Activated B cell treated with CpG ODN at 0.5 μM for 24 hours (primary cell): ENCODE data around the gene KAZN. TPM values are rescaled to one million over a fixed set of nuclear protein-coding genes. Genes with fewer than 3 reads are reported as not detected.

Experiments used
- ATAC-seq: fragments of 200-7000 bp; cut with Tn5 transposase; one replicate; pipeline ENCODE4 v1.10.0; 2021; ENCODE audit warnings: low read depth, mild to moderate bottlenecking, moderate library complexity
- CTCF ChIA-PET: fragments of 350-600 bp; sonication (Branson Sonifier 250); formaldehyde crosslinking; loops from one replicate; lab custom pipeline; 2021; ENCODE audit warnings: antibody characterized with exemption; lab: Charles Lee
- POLR2A ChIA-PET: fragments of 350-600 bp; sonication (Branson Sonifier 250); formaldehyde crosslinking; loops from one replicate; lab custom pipeline; 2021; ENCODE audit warnings: antibody characterized with exemption; lab: Charles Lee
- DNase-seq: peaks from one replicate; pipeline ENCODE4 v3.0.0; 2022
- H3K27ac Mint-ChIP-seq: one replicate; pipeline ENCODE4 v1.8.0; 2020; ENCODE audit warnings: mixed read lengths
- H3K27me3 Mint-ChIP-seq: one replicate; pipeline ENCODE4 v1.8.0; 2021; ENCODE audit warnings: mixed read lengths
- H3K36me3 Mint-ChIP-seq: one replicate; pipeline ENCODE4 v1.8.0; 2021; ENCODE audit warnings: low read depth, mixed read lengths
- H3K4me1 Mint-ChIP-seq: one replicate; pipeline ENCODE4 v1.8.0; 2021; ENCODE audit warnings: mixed read lengths
- H3K4me3 Mint-ChIP-seq: one replicate; pipeline ENCODE4 v1.8.0; 2020; ENCODE audit warnings: mild to moderate bottlenecking, mixed read lengths
- H3K9me3 Mint-ChIP-seq: one replicate; pipeline ENCODE4 v1.8.0; 2020; ENCODE audit warnings: mixed read lengths
- intact Hi-C: fragments of 100-400 bp; cut with micrococcal nuclease; formaldehyde crosslinking; loops from one replicate; pipeline ENCODE4 v1.15.1; 2024
- total RNA-seq: library from RNA; stranded (reverse); gene quantifications from 2 replicates; pipeline ENCODE4 v1.2.3, GENCODE V29; 2022
- TF ChIP-seq, protein P1 (sequence below): fragments of 200-600 bp; IDR thresholded peaks from one replicate; pipeline ENCODE4 v1.8.0; 2022; ENCODE audit warnings: antibody characterized with exemption, mild to moderate bottlenecking

KAZN gene
- total RNA-seq, 1 donor from 2014 or later: 0.73 TPM

DNA sequence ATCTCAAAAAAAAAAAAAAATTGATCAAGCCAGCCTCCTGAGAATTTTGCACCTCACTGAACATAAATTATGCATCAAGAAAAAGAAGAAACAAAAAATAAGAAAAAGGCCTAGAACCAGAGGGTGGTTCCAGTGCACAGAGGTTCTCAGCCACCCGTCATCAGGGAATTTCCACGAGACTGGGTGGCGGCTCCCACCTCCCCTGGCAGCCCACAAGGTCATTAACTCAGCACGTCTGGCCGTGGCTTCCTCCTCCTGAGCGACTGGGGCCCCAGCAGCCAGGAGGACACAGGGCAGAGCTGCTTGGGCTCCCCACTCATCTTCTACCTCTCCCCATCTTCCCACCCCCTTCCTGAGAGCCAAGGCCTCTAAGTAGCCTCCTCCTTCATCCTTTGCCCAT lies 539.3 kb downstream of the KAZN start:
- ChIA-PET CTCF (no interaction called here), POLR2A (no interaction called here)
- ATAC-seq (no peak), DNase-seq (no peak)
- no peaks in the 10 kb centered on the region for H3K9me3 Mint-ChIP-seq
- no peaks in the 10 kb centered on the region for H3K36me3 Mint-ChIP-seq
- intact Hi-C loops: no loop called here
- TF ChIP-seq, protein P1, sequence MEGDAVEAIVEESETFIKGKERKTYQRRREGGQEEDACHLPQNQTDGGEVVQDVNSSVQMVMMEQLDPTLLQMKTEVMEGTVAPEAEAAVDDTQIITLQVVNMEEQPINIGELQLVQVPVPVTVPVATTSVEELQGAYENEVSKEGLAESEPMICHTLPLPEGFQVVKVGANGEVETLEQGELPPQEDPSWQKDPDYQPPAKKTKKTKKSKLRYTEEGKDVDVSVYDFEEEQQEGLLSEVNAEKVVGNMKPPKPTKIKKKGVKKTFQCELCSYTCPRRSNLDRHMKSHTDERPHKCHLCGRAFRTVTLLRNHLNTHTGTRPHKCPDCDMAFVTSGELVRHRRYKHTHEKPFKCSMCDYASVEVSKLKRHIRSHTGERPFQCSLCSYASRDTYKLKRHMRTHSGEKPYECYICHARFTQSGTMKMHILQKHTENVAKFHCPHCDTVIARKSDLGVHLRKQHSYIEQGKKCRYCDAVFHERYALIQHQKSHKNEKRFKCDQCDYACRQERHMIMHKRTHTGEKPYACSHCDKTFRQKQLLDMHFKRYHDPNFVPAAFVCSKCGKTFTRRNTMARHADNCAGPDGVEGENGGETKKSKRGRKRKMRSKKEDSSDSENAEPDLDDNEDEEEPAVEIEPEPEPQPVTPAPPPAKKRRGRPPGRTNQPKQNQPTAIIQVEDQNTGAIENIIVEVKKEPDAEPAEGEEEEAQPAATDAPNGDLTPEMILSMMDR: no peak
- H3K4me1 Mint-ChIP-seq: no peaks in the 10 kb centered on the region
- H3K4me3 Mint-ChIP-seq: no peak overlapping the region
- peaks cover 42% of the 10 kb centered on the region for H3K27me3 Mint-ChIP-seq
- no peak overlapping the region for H3K27ac Mint-ChIP-seq

DNA sequence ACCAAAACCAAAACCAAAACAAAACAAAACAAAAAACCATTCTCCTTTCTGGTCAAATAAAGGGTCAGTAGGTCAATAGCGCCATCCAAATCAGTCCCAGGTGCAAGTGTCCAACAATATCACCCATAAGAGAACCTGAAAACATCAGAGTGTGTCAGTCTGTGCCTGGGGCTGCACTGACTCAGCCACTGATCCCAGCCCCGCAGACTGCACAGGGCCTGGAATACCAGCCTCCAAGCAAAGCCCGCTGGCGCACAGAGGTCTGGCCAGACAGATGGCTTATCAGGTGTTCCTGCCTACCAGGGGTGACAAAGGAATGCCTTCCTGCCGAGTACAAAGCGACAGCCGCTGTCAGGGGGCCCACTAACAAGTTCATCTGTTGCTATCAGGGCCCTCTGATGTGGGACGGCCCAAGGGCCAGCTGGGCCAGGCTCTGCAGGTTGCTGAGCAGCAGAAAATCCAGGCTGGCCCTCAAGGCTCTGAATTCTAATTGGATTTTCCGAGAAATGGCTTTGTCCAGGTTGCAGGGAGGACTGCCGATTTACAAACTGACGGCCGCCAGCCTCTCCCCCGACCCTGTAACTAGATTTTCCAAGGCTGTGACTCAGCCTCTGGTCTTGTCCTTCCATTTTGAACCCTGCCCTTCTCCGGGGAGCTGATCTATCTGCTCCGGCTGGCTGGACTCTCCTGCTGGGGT lies 541.3 kb downstream of the KAZN start:
- DNase-seq (no peak), ATAC-seq (no peak)
- Mint-ChIP-seq H3K36me3 (no peaks in the 10 kb centered on the region), H3K27ac (no peak overlapping the region), H3K9me3 (peaks cover 2% of the 10 kb centered on the region), H3K27me3 (peaks cover 38% of the 10 kb centered on the region), H3K4me3 (no peak overlapping the region), H3K4me1 (no peaks in the 10 kb centered on the region)
- TF ChIP-seq, protein P1: no peak
- ChIA-PET CTCF (interaction anchor here (0.6 kb wide), 1 partner anchor 1607 kb away, joined by 3 read pairs; no protein-coding TSS in a partner anchor), POLR2A (no interaction called here)
- intact Hi-C loops: no loop called here

DNA sequence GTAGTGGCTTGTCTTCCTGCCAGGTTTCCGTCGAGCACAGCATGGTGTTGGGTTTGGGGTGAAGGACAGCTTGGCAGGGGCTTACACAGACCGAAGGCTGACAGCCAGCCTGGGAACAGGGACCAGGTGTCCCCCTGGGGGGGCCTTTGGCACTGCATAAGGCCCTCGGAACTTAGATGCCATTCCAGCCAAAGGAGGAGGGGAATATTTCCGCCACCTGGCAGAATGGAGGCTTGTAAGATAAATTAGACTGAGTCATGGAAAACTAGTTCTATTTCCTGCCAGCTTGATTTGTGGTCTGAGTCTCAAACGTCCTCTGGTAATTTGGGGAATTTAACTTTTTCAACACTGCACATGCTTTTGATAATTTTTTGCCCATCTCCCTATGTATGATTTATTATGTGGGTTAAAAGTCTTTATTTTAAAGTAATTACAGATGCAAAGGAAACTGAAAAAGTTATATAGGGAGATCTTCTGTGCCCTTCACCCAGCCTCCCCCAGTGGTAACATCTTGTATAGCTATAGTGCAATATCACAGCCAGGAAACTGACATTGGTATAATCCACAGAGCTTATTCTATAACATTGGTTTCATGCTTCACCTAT lies 543.6 kb downstream of the KAZN start:
- H3K4me1 Mint-ChIP-seq: no peaks in the 10 kb centered on the region
- ChIA-PET CTCF (no interaction called here), POLR2A (no interaction called here)
- H3K9me3 Mint-ChIP-seq: peaks cover 2% of the 10 kb centered on the region
- no peak overlapping the region for H3K27ac Mint-ChIP-seq
- H3K36me3 Mint-ChIP-seq: no peaks in the 10 kb centered on the region
- no peak overlapping the region for H3K4me3 Mint-ChIP-seq
- peaks cover 21% of the 10 kb centered on the region for H3K27me3 Mint-ChIP-seq
- TF ChIP-seq, protein P1: no peak
- ATAC-seq (no peak), DNase-seq (no peak)
- intact Hi-C loops: no loop called here

GRCh38 chr1:15145327-15145726 lies 546.8 kb downstream of the KAZN start:
- H3K4me1 Mint-ChIP-seq: no peaks in the 10 kb centered on the region
- DNase-seq (no peak), ATAC-seq (no peak)
- TF ChIP-seq, protein P1: no peak
- peaks cover 2% of the 10 kb centered on the region for H3K9me3 Mint-ChIP-seq
- H3K27ac Mint-ChIP-seq: no peak overlapping the region
- no peak overlapping the region for H3K4me3 Mint-ChIP-seq
- POLR2A ChIA-PET: no interaction called here
- intact Hi-C loops: no loop called here
- CTCF ChIA-PET: no interaction called here
- H3K27me3 Mint-ChIP-seq: peaks cover 13% of the 10 kb centered on the region
- H3K36me3 Mint-ChIP-seq: no peaks in the 10 kb centered on the region

DNA sequence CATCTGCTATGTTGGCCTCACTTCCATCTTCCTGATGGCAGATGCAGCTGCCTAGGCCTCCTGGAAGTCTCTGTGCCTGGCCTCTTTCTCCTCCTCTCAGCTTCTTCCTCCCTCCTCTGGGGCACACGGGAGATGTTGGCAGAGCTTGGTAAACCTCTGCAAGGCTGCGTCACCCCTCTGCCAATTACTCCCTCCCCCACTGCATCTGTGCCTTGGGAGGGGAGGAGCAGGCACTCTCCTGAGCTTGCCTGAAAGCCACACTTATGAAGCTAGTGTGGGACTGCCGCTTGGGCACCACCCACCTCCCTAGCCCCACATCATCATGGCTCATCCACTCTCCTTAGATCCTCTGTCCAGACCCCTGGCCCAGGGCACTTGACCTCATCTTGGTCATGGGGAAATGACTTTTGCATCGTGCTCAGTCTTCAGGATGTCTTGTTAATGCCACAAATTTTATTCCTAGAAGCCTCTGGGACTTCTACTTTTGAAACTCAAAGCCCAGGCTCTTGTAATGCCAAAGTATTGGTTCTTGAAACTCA lies 547.7 kb downstream of the KAZN start:
- DNase-seq: no peak
- ATAC-seq: no peak
- TF ChIP-seq, protein P1: no peak
- POLR2A ChIA-PET: no interaction called here
- CTCF ChIA-PET: no interaction called here
- no peak overlapping the region for H3K4me3 Mint-ChIP-seq
- intact Hi-C loops: no loop called here
- H3K27ac Mint-ChIP-seq: no peak overlapping the region
- H3K4me1 Mint-ChIP-seq: no peaks in the 10 kb centered on the region
- peaks cover 16% of the 10 kb centered on the region for H3K27me3 Mint-ChIP-seq
- H3K36me3 Mint-ChIP-seq: no peaks in the 10 kb centered on the region
- H3K9me3 Mint-ChIP-seq: peaks cover 2% of the 10 kb centered on the region
